ENCODE results near the gene NEK11.

DNA sequence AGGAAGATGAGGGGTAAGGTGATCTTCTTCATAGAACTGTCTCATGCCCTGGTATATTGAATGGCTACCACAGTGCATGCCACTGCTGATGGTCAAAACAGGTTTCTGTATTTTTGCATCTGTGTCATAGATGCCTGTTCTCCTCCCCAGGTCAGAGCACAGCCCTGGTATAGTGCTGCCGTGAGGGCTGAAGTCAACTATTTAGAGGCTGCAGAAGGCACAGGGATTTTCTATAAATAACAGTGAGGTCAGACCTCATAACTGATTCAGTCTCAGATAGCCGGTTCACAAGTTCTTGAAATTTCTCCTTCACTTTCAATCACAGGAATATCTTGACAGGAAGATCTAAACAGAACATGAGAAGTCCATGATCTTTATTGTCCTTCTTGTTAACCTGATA, 255.7 kb downstream of the NEK11 start:
- TF ChIP-seq, protein P1, sequence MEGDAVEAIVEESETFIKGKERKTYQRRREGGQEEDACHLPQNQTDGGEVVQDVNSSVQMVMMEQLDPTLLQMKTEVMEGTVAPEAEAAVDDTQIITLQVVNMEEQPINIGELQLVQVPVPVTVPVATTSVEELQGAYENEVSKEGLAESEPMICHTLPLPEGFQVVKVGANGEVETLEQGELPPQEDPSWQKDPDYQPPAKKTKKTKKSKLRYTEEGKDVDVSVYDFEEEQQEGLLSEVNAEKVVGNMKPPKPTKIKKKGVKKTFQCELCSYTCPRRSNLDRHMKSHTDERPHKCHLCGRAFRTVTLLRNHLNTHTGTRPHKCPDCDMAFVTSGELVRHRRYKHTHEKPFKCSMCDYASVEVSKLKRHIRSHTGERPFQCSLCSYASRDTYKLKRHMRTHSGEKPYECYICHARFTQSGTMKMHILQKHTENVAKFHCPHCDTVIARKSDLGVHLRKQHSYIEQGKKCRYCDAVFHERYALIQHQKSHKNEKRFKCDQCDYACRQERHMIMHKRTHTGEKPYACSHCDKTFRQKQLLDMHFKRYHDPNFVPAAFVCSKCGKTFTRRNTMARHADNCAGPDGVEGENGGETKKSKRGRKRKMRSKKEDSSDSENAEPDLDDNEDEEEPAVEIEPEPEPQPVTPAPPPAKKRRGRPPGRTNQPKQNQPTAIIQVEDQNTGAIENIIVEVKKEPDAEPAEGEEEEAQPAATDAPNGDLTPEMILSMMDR (IDR thresholded peaks at IDR 0.05): no peak
- TF ChIP-seq POLR2A (IDR thresholded peaks at IDR 0.05): no peak
